Uterus (tissue), 4 donors: ENCODE results near the gene CAPNS1. TPM values are rescaled to one million over a fixed set of nuclear protein-coding genes. Genes with fewer than 3 reads are reported as not detected.

Experiments used
- DNase-seq, 2 donors: peaks; one replicate each; pipeline ENCODE4 v3.0.0-alpha.2; 2019 to 2020
- H3K27ac ChIP-seq, 2 donors: fragments of 200-600 bp; sonication (generic); 1 replicate in 1 of 2; 2 replicates in 1 of 2; pipeline ENCODE4 v1.5.1; 2016 to 2018
- H3K27me3 ChIP-seq, 2 donors: fragments of 200-600 bp; sonication (generic); one replicate each; pipeline ENCODE4 v1.5.1; 2018 to 2019; ENCODE audit warnings: control low read depth in 1 of 2
- H3K36me3 ChIP-seq, 2 donors: fragments of 200-600 bp; sonication (generic); one replicate each; pipeline ENCODE4 v1.5.1; 2019; ENCODE audit warnings: control low read depth in 1 of 2
- H3K4me1 ChIP-seq, 2 donors: fragments of 200-600 bp; sonication (generic); one replicate each; pipeline ENCODE4 v1.5.1; 2018 to 2019; ENCODE audit warnings: control low read depth in 1 of 2
- H3K4me3 ChIP-seq, 2 donors: fragments of 200-600 bp; sonication (generic); 1 replicate in 1 of 2; 2 replicates in 1 of 2; pipeline ENCODE4 v1.5.1; 2018 to 2019; ENCODE audit warnings: mild to moderate bottlenecking in 1 of 2
- H3K9me3 ChIP-seq, 2 donors: fragments of 200-600 bp; sonication (generic); one replicate each; pipeline ENCODE4 v1.5.1; 2019; ENCODE audit warnings: control low read depth in 1 of 2
- POLR2A ChIP-seq, 2 donors: fragments of 450-650 bp; IDR thresholded peaks; one replicate each; pipeline ENCODE4 v1.6.1; 2016; ENCODE audit warnings: antibody characterized with exemption in 2 of 2, mild to moderate bottlenecking in 1 of 2, moderate library complexity in 1 of 2
- intact Hi-C: fragments of 100-400 bp; cut with DNase I; formaldehyde crosslinking; loops from one replicate; pipeline ENCODE4 v1.15.1; 2023; ENCODE audit warnings: low total_unique reads
- total RNA-seq, 4 donors: library from RNA; depleted of rRNA in 3 of 4; stranded (reverse); fragments of >200 nt in 3 of 4; gene quantifications; one replicate each; pipeline versions ENCODE4 v1.1.0 to v1.2.4, GENCODE V29; 2014 to 2023
- TF ChIP-seq, protein P1 (sequence below), 4 experiments: fragments of 200-600 bp in 2 of 4; fragments of 450-650 bp in 2 of 4; sonication (generic) in 2 of 4; IDR thresholded peaks; one replicate each; pipeline ENCODE4 v1.5.1; 2016 to 2019; ENCODE audit warnings: antibody characterized with exemption in 4 of 4, mild to moderate bottlenecking in 2 of 4, moderate library complexity in 1 of 4
- donor health status: DM: yes; HTN: yes; CAD: no.

CAPNS1 gene
- total RNA-seq, 4 donors from 2014 or later = 134 to 511 (median 179) TPM

DNA sequence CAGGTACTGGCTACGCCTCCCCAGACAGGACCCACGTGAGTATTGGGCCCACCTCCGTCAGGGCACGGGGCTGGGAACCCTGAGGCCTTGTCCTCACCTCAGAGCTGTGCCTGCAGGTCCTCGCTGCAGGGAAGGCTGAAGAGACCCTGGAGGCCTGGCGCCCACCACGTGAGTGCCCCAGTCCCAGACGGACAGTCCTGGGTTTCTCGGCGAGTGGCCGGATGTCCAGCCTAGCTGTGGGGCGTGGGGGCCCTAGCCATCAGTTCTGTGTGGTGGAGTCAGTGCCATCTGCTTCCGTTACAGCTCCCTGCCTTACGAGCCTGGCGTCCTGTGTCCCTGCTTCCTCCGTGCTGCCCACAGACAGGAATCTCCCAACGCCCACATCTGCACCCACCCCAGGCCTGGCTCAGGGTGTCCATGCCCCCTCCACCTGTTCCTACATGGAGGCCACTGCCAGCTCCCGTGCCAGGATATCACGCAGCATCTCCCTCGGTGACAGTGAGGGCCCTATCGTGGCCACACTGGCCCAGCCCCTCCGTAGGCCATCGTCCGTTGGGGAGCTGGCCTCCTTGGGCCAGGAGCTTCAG, 36.7 kb upstream of the CAPNS1 start:
- Histone ChIP-seq H3K4me1 (no peaks in the 10 kb centered on the region), H3K9me3 (no peaks in the 10 kb centered on the region), H3K4me3 (no peak overlapping the region), H3K36me3 (no peaks in the 10 kb centered on the region), H3K27me3 (no peaks in the 10 kb centered on the region), H3K27ac (no peak overlapping the region)
- intact Hi-C loops = no loop called here
- no peak for TF ChIP-seq POLR2A (IDR thresholded peaks at IDR 0.05)
- TF ChIP-seq, protein P1, sequence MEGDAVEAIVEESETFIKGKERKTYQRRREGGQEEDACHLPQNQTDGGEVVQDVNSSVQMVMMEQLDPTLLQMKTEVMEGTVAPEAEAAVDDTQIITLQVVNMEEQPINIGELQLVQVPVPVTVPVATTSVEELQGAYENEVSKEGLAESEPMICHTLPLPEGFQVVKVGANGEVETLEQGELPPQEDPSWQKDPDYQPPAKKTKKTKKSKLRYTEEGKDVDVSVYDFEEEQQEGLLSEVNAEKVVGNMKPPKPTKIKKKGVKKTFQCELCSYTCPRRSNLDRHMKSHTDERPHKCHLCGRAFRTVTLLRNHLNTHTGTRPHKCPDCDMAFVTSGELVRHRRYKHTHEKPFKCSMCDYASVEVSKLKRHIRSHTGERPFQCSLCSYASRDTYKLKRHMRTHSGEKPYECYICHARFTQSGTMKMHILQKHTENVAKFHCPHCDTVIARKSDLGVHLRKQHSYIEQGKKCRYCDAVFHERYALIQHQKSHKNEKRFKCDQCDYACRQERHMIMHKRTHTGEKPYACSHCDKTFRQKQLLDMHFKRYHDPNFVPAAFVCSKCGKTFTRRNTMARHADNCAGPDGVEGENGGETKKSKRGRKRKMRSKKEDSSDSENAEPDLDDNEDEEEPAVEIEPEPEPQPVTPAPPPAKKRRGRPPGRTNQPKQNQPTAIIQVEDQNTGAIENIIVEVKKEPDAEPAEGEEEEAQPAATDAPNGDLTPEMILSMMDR (IDR thresholded peaks at IDR 0.05) = no peak
- DNase-seq = no peak

DNA sequence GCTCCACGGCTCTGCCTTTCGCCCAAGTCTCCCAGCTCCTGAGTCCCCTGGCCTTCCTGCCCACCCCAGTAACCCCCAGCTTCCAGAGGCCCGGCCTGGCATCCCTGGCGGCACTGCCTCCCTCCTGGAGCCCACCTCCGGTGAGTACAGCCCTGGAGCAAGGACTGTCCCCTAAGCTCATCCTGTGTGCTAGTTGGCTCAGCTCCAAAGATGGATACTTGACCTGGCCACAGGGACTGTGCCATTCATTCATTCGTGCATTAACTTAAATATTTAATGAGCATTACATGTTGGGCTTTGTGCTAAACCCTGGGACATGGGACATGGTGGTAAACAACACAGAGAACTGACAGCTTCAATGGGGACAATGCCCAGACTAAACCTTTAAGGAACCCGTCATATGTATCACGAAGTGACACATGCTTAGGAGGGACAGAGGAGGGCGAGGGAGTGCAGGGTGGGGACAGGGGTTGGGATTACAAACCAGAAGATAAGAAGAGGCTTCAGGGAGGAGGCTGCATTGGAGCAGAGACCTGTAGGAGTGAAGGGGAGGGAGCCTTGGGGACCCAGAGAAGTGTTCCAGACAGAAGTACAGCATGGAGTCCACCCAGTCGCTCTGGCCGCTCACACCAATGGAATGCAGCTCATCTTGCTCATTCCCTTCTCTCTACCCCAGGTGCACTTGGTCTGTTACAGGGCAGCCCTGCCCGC, 35.9 kb upstream of the CAPNS1 start:
- Histone ChIP-seq H3K36me3 (no peaks in the 10 kb centered on the region), H3K9me3 (no peaks in the 10 kb centered on the region), H3K27me3 (no peaks in the 10 kb centered on the region), H3K27ac (no peak overlapping the region), H3K4me3 (no peak overlapping the region), H3K4me1 (no peaks in the 10 kb centered on the region)
- DNase-seq = no peak
- intact Hi-C loops = no loop called here
- no peak for TF ChIP-seq POLR2A (IDR thresholded peaks at IDR 0.05)
- TF ChIP-seq, protein P1 (IDR thresholded peaks at IDR 0.05) = no peak

DNA sequence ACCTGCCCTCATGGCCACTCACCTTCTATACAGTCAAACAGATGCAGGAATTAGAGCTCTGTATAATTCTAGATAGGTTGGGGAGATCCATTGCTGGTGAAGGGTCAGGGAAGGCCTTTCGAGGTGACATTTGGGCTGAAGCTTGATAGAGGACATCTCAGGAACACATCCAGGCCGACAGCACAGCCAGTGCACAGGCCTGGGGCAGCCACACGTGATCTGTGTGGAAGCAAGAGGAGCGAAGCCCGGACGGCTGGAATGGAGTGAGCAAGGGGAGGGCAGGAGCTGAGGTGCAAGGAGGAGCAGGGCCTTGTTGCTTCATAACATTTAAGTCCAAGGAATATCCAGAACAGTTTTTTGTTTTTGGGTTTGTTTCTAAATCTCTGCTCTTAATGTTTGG, 33.4 kb upstream of the CAPNS1 start:
- DNase-seq = no peak
- TF ChIP-seq, protein P1 (IDR thresholded peaks at IDR 0.05) = no peak
- no peak for TF ChIP-seq POLR2A (IDR thresholded peaks at IDR 0.05)
- H3K9me3 ChIP-seq = no peaks in the 10 kb centered on the region
- no peak overlapping the region for H3K4me3 ChIP-seq
- intact Hi-C loops = no loop called here
- no peaks in the 10 kb centered on the region for H3K4me1 ChIP-seq
- no peaks in the 10 kb centered on the region for H3K36me3 ChIP-seq
- no peaks in the 10 kb centered on the region for H3K27me3 ChIP-seq
- no peak overlapping the region for H3K27ac ChIP-seq

DNA sequence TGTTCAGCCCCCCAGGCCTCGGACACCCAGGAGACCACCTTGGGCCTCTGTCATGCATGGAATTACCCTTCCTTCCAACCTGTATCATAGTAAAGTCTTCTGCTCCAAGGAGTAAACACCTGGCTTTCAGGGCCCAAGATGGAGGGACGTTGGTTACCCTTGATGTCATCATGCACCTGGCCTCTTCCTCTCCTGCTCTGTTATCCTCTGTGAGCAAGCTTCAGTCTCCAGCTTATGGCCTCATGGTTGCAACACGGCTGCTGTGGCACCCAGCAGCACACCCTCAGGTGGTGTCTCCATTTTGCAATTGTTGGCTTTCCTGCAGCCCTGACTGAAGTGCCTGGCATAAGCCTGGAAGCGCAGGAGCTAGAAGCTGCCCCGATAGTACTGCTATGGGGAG, 32.9 kb upstream of the CAPNS1 start:
- TF ChIP-seq, protein P1 (IDR thresholded peaks at IDR 0.05) = no peak
- TF ChIP-seq POLR2A (IDR thresholded peaks at IDR 0.05) = no peak
- intact Hi-C loops = no loop called here
- no peak for DNase-seq
- H3K27me3 ChIP-seq = no peaks in the 10 kb centered on the region
- no peaks in the 10 kb centered on the region for H3K4me1 ChIP-seq
- no peak overlapping the region for H3K27ac ChIP-seq
- H3K36me3 ChIP-seq = no peaks in the 10 kb centered on the region
- H3K4me3 ChIP-seq = no peak overlapping the region
- no peaks in the 10 kb centered on the region for H3K9me3 ChIP-seq

DNA sequence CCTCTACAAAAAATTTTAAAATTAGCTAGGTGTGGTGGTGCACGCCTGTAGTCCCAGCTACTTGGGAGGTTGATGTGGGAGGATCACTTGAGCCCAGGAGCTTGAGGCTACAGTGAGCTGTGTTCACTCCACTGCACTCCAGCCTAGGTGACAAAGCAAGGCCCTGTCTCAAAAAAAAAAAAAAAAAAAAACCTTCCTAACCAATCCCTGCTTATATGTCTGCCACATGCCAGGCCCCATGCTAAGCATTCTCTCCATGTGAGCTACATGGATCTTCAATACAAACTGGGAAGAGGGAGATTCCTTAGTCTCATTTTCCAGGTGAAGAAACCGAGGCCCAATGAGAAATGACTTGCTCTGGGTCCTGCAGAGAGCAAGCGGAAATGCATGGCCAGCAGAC, 31.2 kb upstream of the CAPNS1 start:
- intact Hi-C loops = no loop called here
- no peak overlapping the region for H3K4me3 ChIP-seq
- TF ChIP-seq POLR2A (IDR thresholded peaks at IDR 0.05) = no peak
- TF ChIP-seq, protein P1 (IDR thresholded peaks at IDR 0.05) = no peak
- no peak for DNase-seq
- H3K36me3 ChIP-seq = no peaks in the 10 kb centered on the region
- H3K4me1 ChIP-seq = peaks cover 0 to 2% of the 10 kb centered on the region in 2 donors
- no peaks in the 10 kb centered on the region for H3K9me3 ChIP-seq
- no peaks in the 10 kb centered on the region for H3K27me3 ChIP-seq
- H3K27ac ChIP-seq = no peak overlapping the region
